SK-N-SH (cell line): ENCODE results near the gene ZNF837. TPM values are rescaled to one million over a fixed set of nuclear protein-coding genes. Genes with fewer than 3 reads are reported as not detected.

Experiments
- CTCF ChIA-PET: fragments of 300-600, 350-600 bp; formaldehyde crosslinking; extraction: SDS; loops from one replicate; lab custom pipeline; 2021; lab: Yijun Ruan, JAX
- POLR2A ChIA-PET: fragments of 350-600 bp; sonication (Branson Sonifier 250); formaldehyde crosslinking; extraction: SDS; loops from one replicate; lab custom pipeline; 2020; ENCODE audit warnings: antibody characterized with exemption, inconsistent platforms; lab: Yijun Ruan, JAX
- DNase-seq: peaks from one replicate; pipeline ENCODE4 v3.0.0; 2012
- H2AFZ ChIP-seq: fragments of 200-600 bp; sonication (generic); 2 replicates; pipeline ENCODE4 v1.8.1; 2016; ENCODE audit warnings: antibody characterized with exemption, mild to moderate bottlenecking, low read depth
- H3F3A ChIP-seq: fragments of 200-600 bp; sonication (generic); replicated peaks from 2 replicates; pipeline ENCODE3; 2016; ENCODE audit warnings: antibody characterized with exemption, mild to moderate bottlenecking; ENCODE audit not compliant: insufficient read depth
- H3K27ac ChIP-seq, 2 experiments: fragments of 200-500 bp in 1 of 2; fragments of 200-600 bp in 1 of 2; sonication (Bioruptor generic) in 1 of 2; sonication (generic), shearing (Covaris generic) in 1 of 2; 2 replicates each; pipeline versions ENCODE4 v1.5.1 to v1.6.1; 2014 to 2016; ENCODE audit warnings: low read depth in 2 of 2, inconsistent platforms in 1 of 2, low read length in 1 of 2, mild to moderate bottlenecking in 1 of 2, mixed read lengths in 1 of 2
- H3K27me3 ChIP-seq: fragments of 200-600 bp; sonication (generic), shearing (Covaris generic); 2 replicates; pipeline ENCODE4 v1.6.1; 2016; ENCODE audit warnings: mixed run types; ENCODE audit not compliant: insufficient read depth
- H3K36me3 ChIP-seq, 2 experiments: fragments of 200-500 bp in 1 of 2; fragments of 200-600 bp in 1 of 2; sonication (Bioruptor generic) in 1 of 2; sonication (generic) in 1 of 2; replicated peaks in 1 of 2; 2 replicates each; pipeline versions ENCODE3 to v1.5.1; 2014 to 2016; ENCODE audit warnings: low read length in 1 of 2, mild to moderate bottlenecking in 1 of 2; ENCODE audit not compliant: insufficient read depth in 2 of 2, control insufficient read depth in 1 of 2
- H3K4me1 ChIP-seq, 2 experiments: fragments of 200-500 bp in 1 of 2; fragments of 200-600 bp in 1 of 2; sonication (Bioruptor generic) in 1 of 2; sonication (generic), shearing (Covaris generic) in 1 of 2; 2 replicates each; pipeline versions ENCODE4 v1.5.1 to v1.6.1; 2014 to 2016; ENCODE audit warnings: low read depth in 1 of 2, low read length in 1 of 2, mixed run types in 1 of 2; ENCODE audit not compliant: insufficient read depth in 2 of 2, control insufficient read depth in 1 of 2
- H3K4me2 ChIP-seq: fragments of 200-600 bp; sonication (generic), shearing (Covaris generic); 2 replicates; pipeline ENCODE4 v1.6.1; 2017; ENCODE audit warnings: mixed run types
- H3K4me3 ChIP-seq, 2 experiments: fragments of 200-500 bp in 1 of 2; fragments of 200-600 bp in 1 of 2; sonication (Bioruptor generic) in 1 of 2; sonication (generic), shearing (Covaris generic) in 1 of 2; 2 replicates each; pipeline versions ENCODE4 v1.5.1 to v1.8.1; 2014 to 2016; ENCODE audit warnings: low read depth in 2 of 2, inconsistent platforms in 1 of 2, low read length in 1 of 2, mild to moderate bottlenecking in 1 of 2, mixed read lengths in 1 of 2, moderate library complexity in 1 of 2
- H3K79me2 ChIP-seq: fragments of 200-600 bp; sonication (generic); 2 replicates; pipeline ENCODE4 v1.8.1; 2017; ENCODE audit warnings: mild to moderate bottlenecking; ENCODE audit not compliant: insufficient read depth
- H3K9ac ChIP-seq: fragments of 200-600 bp; sonication (generic); 2 replicates; pipeline ENCODE4 v1.6.1; 2017; ENCODE audit warnings: mixed run types
- H3K9me2 ChIP-seq: fragments of 200-600 bp; sonication (generic); 2 replicates; pipeline ENCODE4 v1.6.1; 2017; ENCODE audit warnings: mixed run types
- H3K9me3 ChIP-seq: fragments of 200-600 bp; sonication (generic); 2 replicates; pipeline ENCODE4 v1.6.1; 2017; ENCODE audit warnings: mixed run types, mild to moderate bottlenecking, moderate library complexity
- H4K20me1 ChIP-seq: fragments of 200-600 bp; sonication (generic); 2 replicates; pipeline ENCODE4 v1.6.1; 2017; ENCODE audit warnings: mild to moderate bottlenecking, mixed run types; ENCODE audit not compliant: insufficient read depth
- ELF1 ChIP-seq: IDR thresholded peaks from 2 replicates; pipeline ENCODE4 v1.4.0; 2012
- GABPA ChIP-seq: IDR thresholded peaks from 2 replicates; pipeline ENCODE4 v1.4.0; 2012; ENCODE audit warnings: low read depth, mild to moderate bottlenecking
- MEF2A ChIP-seq: IDR thresholded peaks from 2 replicates; pipeline ENCODE4 v1.4.0; 2012; ENCODE audit warnings: low read depth, borderline replicate concordance
- MXI1 ChIP-seq: IDR thresholded peaks from 2 replicates; pipeline ENCODE4 v1.6.1; 2012; ENCODE audit warnings: mild to moderate bottlenecking, low read depth, low read length, improper control_type of control experiment
- RAD21 ChIP-seq: IDR thresholded peaks from 2 replicates; pipeline ENCODE4 v1.6.1; 2012; ENCODE audit warnings: mild to moderate bottlenecking, low read length
- RCOR1 ChIP-seq: fragments of 150-350 bp; IDR thresholded peaks from 2 replicates; pipeline ENCODE4 v1.6.1; 2017; ENCODE audit warnings: antibody characterized with exemption, low read length
- SMC3 ChIP-seq: IDR thresholded peaks from 2 replicates; pipeline ENCODE4 v1.6.1; 2012; ENCODE audit warnings: low read depth, low read length, improper control_type of control experiment
- TAF1 ChIP-seq: IDR thresholded peaks from 2 replicates; pipeline ENCODE4 v1.6.1; 2012; ENCODE audit warnings: low read depth, mild to moderate bottlenecking, low read length, moderate library complexity, borderline replicate concordance
- USF1 ChIP-seq: IDR thresholded peaks from 2 replicates; pipeline ENCODE4 v1.4.0; 2012; ENCODE audit warnings: low read depth, borderline replicate concordance
- WGBS: methylation state at CpG from one replicate; pipeline ENCODE4 v1.1.6; 2017; ENCODE audit warnings: low lambda C conversion rate; 5-methylcytosine and 5-hydroxymethylcytosine counted together
- polyA plus RNA-seq, 3 experiments: library from polyadenylated mRNA; depleted of rRNA; stranded (reverse); fragments of >200 nt; gene quantifications; 2 replicates each; pipeline ENCODE4 v1.2.3, GENCODE V29; 2012
- TF ChIP-seq, protein P1 (sequence below): fragments of 200-600 bp; sonication (generic); IDR thresholded peaks from 2 replicates; pipeline ENCODE4 v1.6.1; 2017; ENCODE audit warnings: antibody characterized with exemption, mild to moderate bottlenecking, moderate library complexity

ZNF837 gene
- polyA plus RNA-seq, 1 of the 3 experiments (the other 2 are of a cell fraction), result 1.6 TPM

DNA sequence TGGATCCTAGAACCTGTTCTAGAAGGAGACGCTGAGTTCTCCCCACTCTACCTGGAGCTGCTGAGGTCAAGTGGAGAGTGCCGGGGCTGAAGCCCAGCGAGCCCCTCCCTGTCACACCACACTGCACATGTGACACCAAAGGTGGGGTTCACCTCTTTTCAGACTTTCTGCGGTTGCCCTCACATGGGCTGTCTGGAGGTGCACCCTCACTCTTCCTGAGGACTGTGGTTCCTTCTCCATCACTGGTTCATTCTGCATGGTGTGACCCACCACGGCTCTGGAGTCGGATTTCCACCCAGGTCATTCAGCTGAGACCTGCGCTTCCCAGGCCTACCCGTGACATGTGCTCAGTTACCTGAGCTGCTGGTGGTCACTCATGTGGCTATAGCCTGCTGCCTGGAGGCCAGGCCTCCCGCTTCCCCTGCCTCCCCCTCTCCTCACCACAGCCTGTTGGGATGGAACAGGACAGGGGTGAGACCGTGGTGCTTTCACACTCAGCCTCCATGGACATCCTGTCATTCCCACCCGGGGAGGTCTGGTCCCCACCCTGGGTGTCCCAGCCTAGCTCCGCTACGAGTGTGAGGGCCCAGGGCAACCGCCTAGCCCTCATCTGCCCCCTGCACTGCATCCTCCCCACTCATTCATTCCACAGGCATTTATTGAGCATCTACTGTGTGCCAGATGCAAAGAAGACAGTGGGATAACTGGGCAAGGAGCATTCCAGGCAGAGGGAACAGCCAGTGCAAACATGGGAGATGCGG is 26.9 kb downstream of the ZNF837 start:
- CTCF ChIA-PET, result interaction anchor here (1.0 kb wide), 1 partner anchor 9 kb away, joined by 3 read pairs; the partner anchor contains the start of gene ZNF497
- POLR2A ChIA-PET, result interaction anchor here (1.4 to 3.6 kb wide), 2 partner anchors 8 to 9 kb away, joined by 3 to 18 read pairs; partner anchors contain the start of gene ZNF497
- WGBS, result 90% methylated on average over 10 of the region's 15 CpGs
- Histone ChIP-seq H3K27ac (no peak overlapping the region), H3K4me3 (no peak overlapping the region), H4K20me1 (no peaks in the 10 kb centered on the region), H3F3A (no peaks in the 10 kb centered on the region), H3K9me2 (no peaks in the 10 kb centered on the region), H3K4me1 (no peaks in the 10 kb centered on the region), H3K36me3 (peaks cover 2 to 4% of the 10 kb centered on the region in 2 experiments), H3K9ac (no peak overlapping the region), H3K9me3 (no peaks in the 10 kb centered on the region), H3K27me3 (no peaks in the 10 kb centered on the region), H3K4me2 (no peak overlapping the region), H2AFZ (no peak overlapping the region), H3K79me2 (peaks cover 18% of the 10 kb centered on the region)
- DNase-seq, result no peak
- no peak for TF ChIP-seq USF1

- WGBS, result 88% methylated on average over 16 of the region's 26 CpGs
- H3K79me2 ChIP-seq, result peaks cover 26% of the 10 kb centered on the region
- H3K27ac ChIP-seq, result no peak within 1 kb of the TSS
- H4K20me1 ChIP-seq, result no peaks in the 10 kb centered on the region
- no peak within 1 kb of the TSS for H3K9ac ChIP-seq
- no peak within 1 kb of the TSS for H2AFZ ChIP-seq
- DNase-seq, result no peak
- H3K9me2 ChIP-seq, result no peaks in the 10 kb centered on the region
- CTCF ChIA-PET, result interaction anchor here (1.0 kb wide), 1 partner anchor 10 kb away, joined by 3 read pairs; the partner anchor contains the start of gene ZNF497
- no peak for TF ChIP-seq GABPA
- POLR2A ChIA-PET, result interaction anchor here (0.6 to 3.6 kb wide), 3 partner anchors 9 to 73 kb away, joined by 3 to 18 read pairs (median 4); partner anchors contain the start of gene ZNF497
- no peak within 1 kb of the TSS for H3K4me2 ChIP-seq
- no peak within 1 kb of the TSS for H3K4me3 ChIP-seq
- no peaks in the 10 kb centered on the region for H3K27me3 ChIP-seq
- H3K36me3 ChIP-seq, result peaks cover 2 to 4% of the 10 kb centered on the region in 2 experiments
- no peaks in the 10 kb centered on the region; a peak in 1 of 4 replicates for H3K4me1 ChIP-seq
- H3K9me3 ChIP-seq, result no peaks in the 10 kb centered on the region
- H3F3A ChIP-seq, result no peaks in the 10 kb centered on the region
Observed at GRCh38 chr19:58352760-58353671, 27.8 kb downstream of the ZNF837 start, which contains the start of gene A1BG. A1BG (minus strand) TSS chr19:58353492; CDS start chr19:58353437, 55 bp downstream.

- POLR2A ChIA-PET, result interaction anchor here (0.6 to 3.6 kb wide), 2 partner anchors 10 to 74 kb away, joined by 4 to 18 read pairs; partner anchors contain the start of gene ZNF497
- no peak for DNase-seq
- no peaks in the 10 kb centered on the region for H3K9me3 ChIP-seq
- peaks cover 2 to 4% of the 10 kb centered on the region in 2 experiments for H3K36me3 ChIP-seq
- H3K4me3 ChIP-seq, result no peak overlapping the region
- no peak overlapping the region for H2AFZ ChIP-seq
- TF ChIP-seq MXI1 (no peak), RCOR1 (no peak), RAD21 (no peak), ELF1 (no peak), SMC3 (no peak), TAF1 (no peak), GABPA (no peak), MEF2A (no peak)
- TF ChIP-seq, protein P1, sequence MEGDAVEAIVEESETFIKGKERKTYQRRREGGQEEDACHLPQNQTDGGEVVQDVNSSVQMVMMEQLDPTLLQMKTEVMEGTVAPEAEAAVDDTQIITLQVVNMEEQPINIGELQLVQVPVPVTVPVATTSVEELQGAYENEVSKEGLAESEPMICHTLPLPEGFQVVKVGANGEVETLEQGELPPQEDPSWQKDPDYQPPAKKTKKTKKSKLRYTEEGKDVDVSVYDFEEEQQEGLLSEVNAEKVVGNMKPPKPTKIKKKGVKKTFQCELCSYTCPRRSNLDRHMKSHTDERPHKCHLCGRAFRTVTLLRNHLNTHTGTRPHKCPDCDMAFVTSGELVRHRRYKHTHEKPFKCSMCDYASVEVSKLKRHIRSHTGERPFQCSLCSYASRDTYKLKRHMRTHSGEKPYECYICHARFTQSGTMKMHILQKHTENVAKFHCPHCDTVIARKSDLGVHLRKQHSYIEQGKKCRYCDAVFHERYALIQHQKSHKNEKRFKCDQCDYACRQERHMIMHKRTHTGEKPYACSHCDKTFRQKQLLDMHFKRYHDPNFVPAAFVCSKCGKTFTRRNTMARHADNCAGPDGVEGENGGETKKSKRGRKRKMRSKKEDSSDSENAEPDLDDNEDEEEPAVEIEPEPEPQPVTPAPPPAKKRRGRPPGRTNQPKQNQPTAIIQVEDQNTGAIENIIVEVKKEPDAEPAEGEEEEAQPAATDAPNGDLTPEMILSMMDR, result no peak
- no peaks in the 10 kb centered on the region; a peak in 1 of 4 replicates for H3K4me1 ChIP-seq
- H3K9me2 ChIP-seq, result no peaks in the 10 kb centered on the region
- CTCF ChIA-PET, result interaction anchor here (1.3 kb wide), 1 partner anchor 24 kb away, joined by 4 read pairs; no protein-coding TSS in a partner anchor
- H3K4me2 ChIP-seq, result no peak overlapping the region
- 84% methylated on average over 18 of the region's 23 CpGs for WGBS
- no peak overlapping the region for H3K9ac ChIP-seq
- H3F3A ChIP-seq, result no peaks in the 10 kb centered on the region
- H3K27me3 ChIP-seq, result no peaks in the 10 kb centered on the region
- no peak overlapping the region for H3K27ac ChIP-seq
- H3K79me2 ChIP-seq, result peaks cover 31% of the 10 kb centered on the region
- H4K20me1 ChIP-seq, result no peaks in the 10 kb centered on the region
Observed at GRCh38 chr19:58351990-58352755, 28.7 kb downstream of the ZNF837 start.
